Measurements from ENCODE around the gene ENO1. TPM values are rescaled to one million over a fixed set of nuclear protein-coding genes. Genes with fewer than 3 reads are reported as not detected.

ENO1 gene
- total and polyA plus RNA-seq, 12 donors: 73.3 to 581 (median 141) TPM

DNA sequence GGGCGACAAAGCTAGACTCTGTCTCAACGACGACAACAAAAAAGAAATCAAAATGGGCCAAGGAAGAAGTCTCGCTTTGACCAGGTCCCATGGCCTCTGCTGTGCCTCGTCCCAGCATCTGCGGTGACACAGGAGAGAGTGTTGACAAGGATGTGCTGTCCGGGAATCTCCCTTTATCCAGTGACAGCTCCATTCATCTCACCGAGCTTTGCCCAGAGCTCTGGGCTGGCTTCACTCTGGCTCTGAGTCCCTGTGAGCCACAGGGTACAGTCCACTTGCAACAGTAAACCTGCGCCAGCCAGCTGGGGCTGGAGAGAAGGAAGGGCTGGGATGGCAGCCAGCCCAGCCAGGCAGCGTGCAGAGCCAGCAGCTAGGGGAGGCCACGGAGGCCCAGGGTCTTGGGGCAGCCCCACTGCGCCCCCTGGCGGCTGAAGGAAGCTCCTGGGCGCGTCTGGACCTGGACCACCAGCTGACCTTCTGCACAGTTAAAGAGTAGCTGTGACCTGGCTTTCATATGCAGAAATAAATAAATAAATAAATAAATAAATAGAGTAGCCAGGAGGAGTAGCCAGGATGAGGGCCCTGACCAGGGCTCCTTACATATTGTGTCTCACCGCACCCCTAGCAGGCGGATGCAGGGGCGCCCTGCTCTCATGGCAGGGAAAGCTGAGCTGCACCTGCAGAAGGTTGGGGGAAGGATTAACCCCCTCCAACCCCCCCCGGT is 29.7 kb downstream of the ENO1 start:
- peak overlapping the region in 1 of 10 donors; percentile 19 for H3K4me3 ChIP-seq
- WGBS, 2 donors: 25 to 26% methylated on average over 19 of the region's 19 CpGs
- ATAC-seq (peak; percentile 93 to 99 (median 98)), DNase-seq (peak; percentile 89 to 94)
- peaks cover 3 to 39% (median 27%) of the 10 kb centered on the region in 9 donors for H3K4me1 ChIP-seq
- H3K9me3 ChIP-seq: no peaks in the 10 kb centered on the region
- TF ChIP-seq, protein P1, sequence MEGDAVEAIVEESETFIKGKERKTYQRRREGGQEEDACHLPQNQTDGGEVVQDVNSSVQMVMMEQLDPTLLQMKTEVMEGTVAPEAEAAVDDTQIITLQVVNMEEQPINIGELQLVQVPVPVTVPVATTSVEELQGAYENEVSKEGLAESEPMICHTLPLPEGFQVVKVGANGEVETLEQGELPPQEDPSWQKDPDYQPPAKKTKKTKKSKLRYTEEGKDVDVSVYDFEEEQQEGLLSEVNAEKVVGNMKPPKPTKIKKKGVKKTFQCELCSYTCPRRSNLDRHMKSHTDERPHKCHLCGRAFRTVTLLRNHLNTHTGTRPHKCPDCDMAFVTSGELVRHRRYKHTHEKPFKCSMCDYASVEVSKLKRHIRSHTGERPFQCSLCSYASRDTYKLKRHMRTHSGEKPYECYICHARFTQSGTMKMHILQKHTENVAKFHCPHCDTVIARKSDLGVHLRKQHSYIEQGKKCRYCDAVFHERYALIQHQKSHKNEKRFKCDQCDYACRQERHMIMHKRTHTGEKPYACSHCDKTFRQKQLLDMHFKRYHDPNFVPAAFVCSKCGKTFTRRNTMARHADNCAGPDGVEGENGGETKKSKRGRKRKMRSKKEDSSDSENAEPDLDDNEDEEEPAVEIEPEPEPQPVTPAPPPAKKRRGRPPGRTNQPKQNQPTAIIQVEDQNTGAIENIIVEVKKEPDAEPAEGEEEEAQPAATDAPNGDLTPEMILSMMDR (IDR thresholded peaks at IDR 0.05): peak; percentile 89 to 98 (median 93)
- no peaks in the 10 kb centered on the region for H3K27me3 ChIP-seq
- H3K36me3 ChIP-seq: no peaks in the 10 kb centered on the region
- H3K27ac ChIP-seq: peak overlapping the region in 9 of 10 donors; percentile 1 to 52 (median 38)
- intact Hi-C loops (cut with DNase I): loop anchor here in 8 of 10 donors (1.0 to 10.0 kb wide), 9 partner anchors 94 to 867 kb away; no protein-coding TSS in a partner anchor

DNA sequence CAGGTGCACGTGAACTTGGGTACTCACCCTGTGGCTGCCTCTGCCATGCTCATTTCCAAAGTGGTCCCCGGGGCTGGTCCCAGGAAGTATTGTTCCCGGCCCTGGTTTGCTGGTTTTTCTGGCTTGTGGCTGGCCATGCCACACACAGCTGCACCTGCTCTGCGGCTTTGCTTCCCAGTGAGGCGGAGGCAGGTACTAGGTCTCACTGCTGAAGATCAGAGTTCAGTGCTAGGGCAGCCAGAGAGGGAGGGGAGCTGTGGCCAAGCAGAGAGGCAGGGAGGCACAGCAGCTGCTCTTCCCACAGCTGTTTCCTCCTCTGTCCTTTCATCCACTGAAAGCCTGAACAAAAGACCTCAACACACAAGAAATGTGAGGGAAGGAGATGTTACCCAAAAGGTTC is 30.5 kb downstream of the ENO1 start:
- intact Hi-C loops (cut with DNase I): loop anchor here in 8 of 10 donors (5.0 to 10.0 kb wide), 8 partner anchors 93 to 866 kb away; no protein-coding TSS in a partner anchor
- TF ChIP-seq, protein P1 (IDR thresholded peaks at IDR 0.05): no peak
- DNase-seq: no peak
- peak in 1 of 8 donors; percentile 7 for ATAC-seq
- no peaks in the 10 kb centered on the region for H3K27me3 ChIP-seq
- 50 to 60% methylated on average over 5 of the region's 5 CpGs for WGBS, 2 donors
- no peak overlapping the region for H3K4me3 ChIP-seq
- H3K9me3 ChIP-seq: no peaks in the 10 kb centered on the region
- H3K36me3 ChIP-seq: no peaks in the 10 kb centered on the region
- H3K27ac ChIP-seq: peak overlapping the region in 2 of 10 donors; percentile 48 to 52
- H3K4me1 ChIP-seq: peaks cover 3 to 39% (median 27%) of the 10 kb centered on the region in 9 donors

DNA sequence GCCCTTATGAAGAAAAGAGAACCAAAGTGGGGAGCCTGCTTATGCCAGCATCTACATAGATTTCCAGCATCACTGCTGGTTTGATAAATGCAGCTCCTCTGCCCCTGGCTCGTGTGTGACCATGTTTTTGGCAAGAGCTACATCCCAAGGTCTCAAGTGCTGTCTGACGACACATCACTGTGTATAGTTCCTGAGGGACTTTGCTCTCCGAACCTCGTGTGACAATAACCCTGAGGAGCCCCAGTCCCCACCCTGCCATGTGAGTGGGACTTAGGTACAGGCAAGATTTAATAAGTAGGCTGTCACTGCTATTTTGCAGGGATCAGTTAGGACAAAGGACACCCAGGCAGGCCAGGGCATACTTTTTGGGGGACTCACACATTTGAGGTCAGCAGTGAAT is 32.2 kb downstream of the ENO1 start:
- H3K4me1 ChIP-seq: peaks cover 3 to 39% (median 27%) of the 10 kb centered on the region in 9 donors
- no peak overlapping the region for H3K27ac ChIP-seq
- H3K4me3 ChIP-seq: no peak overlapping the region
- no peaks in the 10 kb centered on the region for H3K9me3 ChIP-seq
- DNase-seq: no peak
- no peak for ATAC-seq
- TF ChIP-seq, protein P1 (IDR thresholded peaks at IDR 0.05): no peak
- WGBS, 2 donors: 56% methylated on average over 4 of the region's 4 CpGs
- no peaks in the 10 kb centered on the region for H3K36me3 ChIP-seq
- intact Hi-C loops (cut with DNase I): loop anchor here in 8 of 10 donors (5.0 to 10.0 kb wide), 8 partner anchors 91 to 864 kb away; no protein-coding TSS in a partner anchor
- H3K27me3 ChIP-seq: no peaks in the 10 kb centered on the region

DNA sequence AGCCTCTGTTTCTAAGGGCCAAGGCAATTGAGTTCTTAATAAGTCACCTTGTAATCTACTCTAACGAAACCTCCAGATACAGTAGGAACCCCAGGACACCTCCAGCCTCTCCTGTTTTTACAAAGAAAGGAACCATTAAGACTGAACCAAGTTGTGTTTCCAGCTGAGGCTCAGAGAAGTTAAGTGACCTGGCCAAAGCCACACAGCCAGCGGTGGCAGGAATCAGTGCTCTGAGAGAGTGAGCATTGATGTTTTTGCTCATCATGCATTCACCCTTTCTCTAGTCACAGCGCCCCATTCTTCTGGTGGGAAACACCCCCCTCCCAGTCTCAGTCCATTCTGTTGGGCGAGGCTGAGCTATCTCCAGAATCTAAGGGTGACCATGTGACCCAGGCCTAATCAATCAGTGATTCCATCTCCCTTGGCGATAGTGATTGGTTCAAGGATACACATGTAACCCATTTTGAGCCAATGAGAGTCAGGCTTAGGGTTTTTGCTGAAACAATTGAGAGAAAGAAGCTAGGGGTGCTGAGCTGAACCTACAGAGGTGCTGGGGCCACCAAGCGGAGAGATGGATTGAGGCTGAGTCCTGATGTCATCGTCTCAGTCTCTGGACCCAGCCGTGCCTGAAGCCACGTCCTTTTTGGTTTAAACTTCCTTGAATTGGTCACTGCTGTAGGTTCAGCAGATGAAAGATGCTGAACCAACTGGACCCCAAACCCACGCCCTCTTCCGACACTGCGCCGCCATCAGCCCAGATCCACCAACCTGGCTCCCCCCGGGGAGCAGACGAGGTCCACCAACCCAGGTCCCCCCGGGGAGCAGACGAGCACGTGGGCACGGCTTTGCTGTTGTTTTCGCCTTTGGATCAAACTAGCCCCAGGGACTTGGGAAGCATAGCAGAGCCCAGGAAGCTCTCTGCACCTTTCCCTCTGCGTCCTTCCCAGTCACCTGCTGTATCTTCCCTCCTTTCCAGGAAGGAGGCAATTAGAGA is 33.1 kb downstream of the ENO1 start:
- WGBS, 2 donors: 88 to 91% methylated on average over 21 of the region's 21 CpGs

More for the DNA sequence above, 33.1 kb downstream of the ENO1 start:
- intact Hi-C loops (cut with DNase I): loop anchor here in 8 of 10 donors (5.0 to 10.0 kb wide), 8 partner anchors 91 to 863 kb away; no protein-coding TSS in a partner anchor
- H3K36me3 ChIP-seq: no peaks in the 10 kb centered on the region
- H3K27ac ChIP-seq: peak overlapping the region in 2 of 10 donors; percentile 42 to 46
- no peak overlapping the region for H3K4me3 ChIP-seq
- TF ChIP-seq, protein P1 (IDR thresholded peaks at IDR 0.05): no peak
- no peaks in the 10 kb centered on the region for H3K9me3 ChIP-seq
- DNase-seq (no peak), ATAC-seq (no peak)
- H3K4me1 ChIP-seq: peaks cover 3 to 39% (median 27%) of the 10 kb centered on the region in 9 donors
- H3K27me3 ChIP-seq: no peaks in the 10 kb centered on the region
